ENCODE measurements around the gene TSPOAP1.

Gene TSPOAP1

GRCh38 chr17:58328195-58329034, at the start of gene TSPOAP1:
Gene TSPOAP1, minus strand, starts transcription at chr17:58328795. Its CDS starts 875 bp downstream, at chr17:58327920.
- DNase-seq (ENCODE audit: low read depth in 3 of 3): peak in 2 of 3 donors; percentile 77 to 85

GRCh38 chr17:58377661-58378060, 49.1 kb upstream of the TSPOAP1 start:
- no peak for DNase-seq (ENCODE audit: low read depth in 3 of 3)

GRCh38 chr17:58377093-58377601, 48.6 kb upstream of the TSPOAP1 start:
- DNase-seq (ENCODE audit: low read depth in 3 of 3): no peak

- no peak for DNase-seq (ENCODE audit: low read depth in 3 of 3)
These were observed 47.9 kb upstream of the TSPOAP1 start for GRCh38 chr17:58376472-58377000.

GRCh38 chr17:58375811-58376210, 47.2 kb upstream of the TSPOAP1 start:
- DNase-seq (ENCODE audit: low read depth in 3 of 3): no peak

GRCh38 chr17:58375256-58375655, 46.7 kb upstream of the TSPOAP1 start:
- DNase-seq (ENCODE audit: low read depth in 3 of 3): no peak

- no peak for DNase-seq (ENCODE audit: low read depth in 3 of 3)
These were observed 45.3 kb upstream of the TSPOAP1 start for GRCh38 chr17:58373923-58374322.

- DNase-seq (ENCODE audit: low read depth in 3 of 3): no peak
These were observed 44.4 kb upstream of the TSPOAP1 start for GRCh38 chr17:58373003-58373402.

- no peak for DNase-seq (ENCODE audit: low read depth in 3 of 3)
These were observed 42.8 kb upstream of the TSPOAP1 start for GRCh38 chr17:58371300-58371950.

- no peak for DNase-seq (ENCODE audit: low read depth in 3 of 3)
These were observed 42.1 kb upstream of the TSPOAP1 start for GRCh38 chr17:58370716-58371115.

- no peak for DNase-seq (ENCODE audit: low read depth in 3 of 3)
These were observed 41.7 kb upstream of the TSPOAP1 start for GRCh38 chr17:58370309-58370708.

GRCh38 chr17:58369214-58370031, 40.8 kb upstream of the TSPOAP1 start:
- DNase-seq (ENCODE audit: low read depth in 3 of 3): no peak

- DNase-seq (ENCODE audit: low read depth in 3 of 3): no peak
These were observed 40.2 kb upstream of the TSPOAP1 start for GRCh38 chr17:58368860-58369213.

- no peak for DNase-seq (ENCODE audit: low read depth in 3 of 3)
These were observed 38.9 kb upstream of the TSPOAP1 start for GRCh38 chr17:58367461-58367860.

GRCh38 chr17:58365980-58366595, 37.5 kb upstream of the TSPOAP1 start:
- DNase-seq (ENCODE audit: low read depth in 3 of 3): no peak

GRCh38 chr17:58365185-58365979, 36.8 kb upstream of the TSPOAP1 start:
- no peak for DNase-seq (ENCODE audit: low read depth in 3 of 3)

GRCh38 chr17:58364270-58364942, 35.8 kb upstream of the TSPOAP1 start:
- DNase-seq (ENCODE audit: low read depth in 3 of 3): no peak

GRCh38 chr17:58363457-58364185, 35.0 kb upstream of the TSPOAP1 start:
- DNase-seq (ENCODE audit: low read depth in 3 of 3): no peak

- no peak for DNase-seq (ENCODE audit: low read depth in 3 of 3)
These were observed 33.9 kb upstream of the TSPOAP1 start for GRCh38 chr17:58362368-58363014.

Measured in stimulated activated CD4-positive, alpha-beta T cell treated with anti-CD3 and anti-CD28 coated beads, TNF-alpha, amount 100 ng/mL, for 48 hours (primary cell).